ENCODE measurements around the gene PLXNA4. TPM values are rescaled to one million over a fixed set of nuclear protein-coding genes. Genes with fewer than 3 reads are reported as not detected.

The PLXNA4 gene
- total and polyA plus RNA-seq, 2 experiments from 2014 or later = 1.9 to 4.8 TPM

DNA sequence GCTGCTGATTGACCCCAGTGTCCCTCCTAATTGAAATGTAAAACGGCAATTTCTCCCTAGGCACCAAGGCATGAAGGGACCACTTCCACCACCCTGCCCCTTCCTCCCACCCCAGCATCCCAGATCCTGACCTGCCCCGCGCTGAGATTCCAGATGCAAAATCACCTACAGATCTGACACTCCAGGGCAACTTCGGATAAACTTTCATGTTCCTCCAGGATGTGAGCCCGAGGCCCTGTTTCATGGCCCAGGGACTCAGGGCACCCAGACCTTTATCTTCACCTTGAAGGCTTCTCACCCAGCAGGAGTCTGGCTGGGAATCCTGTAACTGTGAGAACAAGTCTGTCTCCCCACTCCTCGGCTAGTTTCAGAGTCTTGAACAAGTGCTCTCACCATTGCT, 361.8 kb downstream of the PLXNA4 start:
- Histone ChIP-seq H3K9me3 (ENCODE audit: low read depth) (no peaks in the 10 kb centered on the region), H3K4me1 (ENCODE audit: insufficient read depth) (no peaks in the 10 kb centered on the region), H3K36me3 (replicated peaks; ENCODE audit: insufficient read depth, low read depth) (no peaks in the 10 kb centered on the region), H3K79me2 (no peaks in the 10 kb centered on the region), H3K4me2 (no peak overlapping the region), H3K4me3 (no peak overlapping the region), H3K27me3 (no peaks in the 10 kb centered on the region), H3K9me2 (replicated peaks; ENCODE audit: insufficient read depth) (no peaks in the 10 kb centered on the region), H3K27ac (no peak overlapping the region), H4K20me1 (ENCODE audit: insufficient read depth, poor library complexity, severe bottlenecking) (no peaks in the 10 kb centered on the region), H2AFZ (no peak overlapping the region)
- no peak for DNase-seq (ENCODE audit: low spot score)
- WGBS (ENCODE audit: low lambda C conversion rate, missing lambda C conversion rate) = 65% methylated on average over 6 of the region's 6 CpGs
- no peak for TF ChIP-seq EZH2phosphoT487 (IDR thresholded peaks at IDR 0.05; ENCODE audit: low read depth, severe bottlenecking, unreplicated experiment)
- TF ChIP-seq EZH2 (IDR thresholded peaks at IDR 0.05; ENCODE audit: borderline replicate concordance) = no peak
- no peak for TF ChIP-seq CTCF (IDR thresholded peaks at IDR 0.05; ENCODE audit: poor library complexity)

GRCh38 chr7:132213583-132213982, 362.7 kb downstream of the PLXNA4 start:
- Histone ChIP-seq H3K4me1 (ENCODE audit: insufficient read depth) (no peaks in the 10 kb centered on the region), H3K79me2 (no peaks in the 10 kb centered on the region), H3K27me3 (no peaks in the 10 kb centered on the region), H3K27ac (no peak overlapping the region), H3K9me3 (ENCODE audit: low read depth) (no peaks in the 10 kb centered on the region), H4K20me1 (ENCODE audit: insufficient read depth, poor library complexity, severe bottlenecking) (no peaks in the 10 kb centered on the region), H3K4me3 (no peak overlapping the region), H2AFZ (no peak overlapping the region), H3K36me3 (replicated peaks; ENCODE audit: insufficient read depth, low read depth) (no peaks in the 10 kb centered on the region), H3K4me2 (no peak overlapping the region), H3K9me2 (replicated peaks; ENCODE audit: insufficient read depth) (no peaks in the 10 kb centered on the region)
- TF ChIP-seq EZH2 (IDR thresholded peaks at IDR 0.05; ENCODE audit: borderline replicate concordance) (no peak), EZH2phosphoT487 (IDR thresholded peaks at IDR 0.05; ENCODE audit: low read depth, severe bottlenecking, unreplicated experiment) (no peak), CTCF (IDR thresholded peaks at IDR 0.05; ENCODE audit: poor library complexity) (no peak)
- DNase-seq (ENCODE audit: low spot score) = no peak
- WGBS (ENCODE audit: low lambda C conversion rate, missing lambda C conversion rate) = 70% methylated on average over 5 of the region's 5 CpGs

DNA sequence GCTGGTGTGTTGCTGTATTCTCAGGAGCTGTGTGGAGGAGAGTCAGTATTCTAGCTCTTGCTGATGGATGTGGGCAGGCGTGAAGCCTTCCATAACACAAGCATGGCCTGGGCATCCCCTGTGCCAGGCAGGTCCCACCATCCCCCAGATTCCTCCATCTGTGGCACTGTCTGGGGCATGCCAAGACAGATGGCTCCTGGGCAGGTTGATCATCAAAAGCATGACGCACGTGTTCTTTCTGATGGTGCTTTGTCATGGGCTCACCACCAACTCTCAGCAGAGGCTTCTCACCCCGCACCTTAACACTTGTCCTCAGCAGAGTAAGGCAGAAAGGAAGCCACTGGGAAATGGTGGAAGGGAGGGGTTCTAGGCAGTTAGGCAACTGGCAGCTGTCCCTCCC, 364.3 kb downstream of the PLXNA4 start:
- no peaks in the 10 kb centered on the region for H4K20me1 ChIP-seq (ENCODE audit: insufficient read depth, poor library complexity, severe bottlenecking)

More for the DNA sequence above, 364.3 kb downstream of the PLXNA4 start:
- Histone ChIP-seq H3K79me2 (no peaks in the 10 kb centered on the region), H3K27me3 (no peaks in the 10 kb centered on the region), H3K4me2 (no peak overlapping the region), H3K4me3 (no peak overlapping the region), H3K9me3 (ENCODE audit: low read depth) (no peaks in the 10 kb centered on the region), H2AFZ (no peak overlapping the region), H3K4me1 (ENCODE audit: insufficient read depth) (no peaks in the 10 kb centered on the region), H3K27ac (no peak overlapping the region), H3K36me3 (replicated peaks; ENCODE audit: insufficient read depth, low read depth) (no peaks in the 10 kb centered on the region), H3K9me2 (replicated peaks; ENCODE audit: insufficient read depth) (no peaks in the 10 kb centered on the region)
- TF ChIP-seq EZH2 (IDR thresholded peaks at IDR 0.05; ENCODE audit: borderline replicate concordance) = no peak
- no peak for TF ChIP-seq CTCF (IDR thresholded peaks at IDR 0.05; ENCODE audit: poor library complexity)
- TF ChIP-seq EZH2phosphoT487 (IDR thresholded peaks at IDR 0.05; ENCODE audit: low read depth, severe bottlenecking, unreplicated experiment) = no peak
- 100% methylated on average over 4 of the region's 4 CpGs for WGBS (ENCODE audit: low lambda C conversion rate, missing lambda C conversion rate)
- no peak for DNase-seq (ENCODE audit: low spot score)

Data from hepatocyte (in vitro differentiated cells).